Gastroesophageal sphincter (tissue), 4 donors: ENCODE results near the gene NFATC2IP. TPM values are rescaled to one million over a fixed set of nuclear protein-coding genes. Genes with fewer than 3 reads are reported as not detected.
A peak's percentile ranks its signal among the peaks of the same experiment; 100 is the strongest.

Source experiments
- ATAC-seq: fragments of 150-250 bp; one replicate; pipeline ENCODE4 v1.9.1; 2016; ENCODE audit warnings: mild to moderate bottlenecking, moderate library complexity
- H3K27ac ChIP-seq, 4 donors: fragments of 200-600 bp; sonication (generic) in 3 of 4; 1 replicate in 3 of 4; 2 replicates in 1 of 4; pipeline ENCODE4 v1.5.1; 2016 to 2019
- H3K27me3 ChIP-seq: fragments of 200-600 bp; sonication (generic); one replicate; pipeline ENCODE4 v1.5.1; 2019
- H3K36me3 ChIP-seq, 2 donors: fragments of 200-600 bp; sonication (generic); one replicate each; pipeline ENCODE4 v1.5.1; 2019; ENCODE audit warnings: control low read depth in 1 of 2
- H3K4me1 ChIP-seq, 3 donors: fragments of 200-600 bp; sonication (generic); 1 replicate in 2 of 3; 2 replicates in 1 of 3; pipeline ENCODE4 v1.5.1; 2016 to 2019; ENCODE audit warnings: control low read depth in 2 of 3
- H3K4me3 ChIP-seq, 2 donors: fragments of 200-600 bp; sonication (generic); one replicate each; pipeline ENCODE4 v1.5.1; 2019; ENCODE audit warnings: mild to moderate bottlenecking in 1 of 2, moderate library complexity in 1 of 2
- H3K9me3 ChIP-seq, 3 donors: fragments of 200-600 bp; sonication (generic); one replicate each; pipeline ENCODE4 v1.5.1; 2017 to 2019; ENCODE audit warnings: control low read depth in 2 of 3
- CTCF ChIP-seq, 4 experiments: fragments of 200-600 bp in 2 of 4; fragments of 450-650 bp in 2 of 4; sonication (generic) in 1 of 4; IDR thresholded peaks; one replicate each; pipeline ENCODE4 v1.5.1; 2017 to 2019; ENCODE audit warnings: antibody characterized with exemption in 4 of 4, mild to moderate bottlenecking in 2 of 4, moderate library complexity in 2 of 4
- EP300 ChIP-seq: sonication (generic); formaldehyde crosslinking; IDR thresholded peaks from one replicate; pipeline ENCODE4 v1.6.1; 2017; ENCODE audit warnings: antibody characterized with exemption, mild to moderate bottlenecking
- POLR2A ChIP-seq, 2 donors: fragments of 450-650 bp; IDR thresholded peaks; one replicate each; pipeline ENCODE4 v1.6.1; 2017; ENCODE audit warnings: antibody characterized with exemption in 2 of 2, mild to moderate bottlenecking in 2 of 2, moderate library complexity in 1 of 2
- POLR2AphosphoS5 ChIP-seq: sonication (generic); formaldehyde crosslinking; IDR thresholded peaks from one replicate; pipeline ENCODE4 v1.6.1; 2017; ENCODE audit warnings: antibody characterized with exemption
- WGBS, 2 donors: methylation state at CpG; one replicate each; pipeline ENCODE4 v1.1.5; 2018; ENCODE audit warnings: low coverage in 1 of 2; 5-methylcytosine and 5-hydroxymethylcytosine counted together
- total RNA-seq, 4 donors: library from RNA; depleted of rRNA; stranded (reverse); fragments of >200 nt; gene quantifications; one replicate each; pipeline ENCODE4 v1.1.0, GENCODE V29; 2016

NFATC2IP gene
- total RNA-seq, 4 donors from 2014 or later: 13.9 to 28.0 (median 22.8) TPM

GRCh38 chr16:28982949-28983348 is 32.2 kb downstream of the NFATC2IP start:
- no peak overlapping the region for H3K4me3 ChIP-seq
- no peak overlapping the region for H3K27ac ChIP-seq
- H3K27me3 ChIP-seq: no peaks in the 10 kb centered on the region
- no peak for TF ChIP-seq POLR2AphosphoS5
- no peak for TF ChIP-seq EP300
- TF ChIP-seq CTCF (IDR thresholded peaks at IDR 0.05): no peak
- TF ChIP-seq POLR2A (IDR thresholded peaks at IDR 0.05): no peak
- H3K9me3 ChIP-seq: peaks cover 0 to 13% (median 0%) of the 10 kb centered on the region in 3 donors
- no peak for ATAC-seq
- no peaks in the 10 kb centered on the region for H3K4me1 ChIP-seq
- WGBS, 2 donors: 60 to 100% methylated on average over 1 of the region's 11 CpGs
- H3K36me3 ChIP-seq: peaks cover 0 to 100% of the 10 kb centered on the region in 2 donors

- Histone ChIP-seq H3K27ac (peak overlapping the region in 1 of 4 donors; percentile 12), H3K4me1 (no peaks in the 10 kb centered on the region), H3K27me3 (no peaks in the 10 kb centered on the region), H3K9me3 (peaks cover 0 to 13% (median 0%) of the 10 kb centered on the region in 3 donors), H3K4me3 (no peak overlapping the region), H3K36me3 (peaks cover 0 to 100% of the 10 kb centered on the region in 2 donors)
- 93% methylated on average over 16 of the region's 18 CpGs; no CpG with 5 or more reads in 1 of the 2 donors for WGBS, 2 donors
- no peak for ATAC-seq
- TF ChIP-seq POLR2A (IDR thresholded peaks at IDR 0.05): no peak
- no peak for TF ChIP-seq POLR2AphosphoS5
- no peak for TF ChIP-seq EP300
- no peak for TF ChIP-seq CTCF (IDR thresholded peaks at IDR 0.05)
Observed at GRCh38 chr16:28983644-28984043, 32.9 kb downstream of the NFATC2IP start.

- H3K36me3 ChIP-seq: peaks cover 0 to 100% of the 10 kb centered on the region in 2 donors
- H3K9me3 ChIP-seq: peaks cover 0 to 13% (median 0%) of the 10 kb centered on the region in 3 donors
- H3K4me1 ChIP-seq: no peaks in the 10 kb centered on the region
- peak overlapping the region in 1 of 2 donors; percentile 10 for H3K4me3 ChIP-seq
- no peaks in the 10 kb centered on the region for H3K27me3 ChIP-seq
- no peak for ATAC-seq
- H3K27ac ChIP-seq: peak overlapping the region in 1 of 4 donors; percentile 12
- 100% methylated on average over 1 of the region's 12 CpGs; no CpG with 5 or more reads in 1 of the 2 donors for WGBS, 2 donors
- TF ChIP-seq EP300 (no peak), POLR2A (IDR thresholded peaks at IDR 0.05) (no peak), CTCF (IDR thresholded peaks at IDR 0.05) (no peak), POLR2AphosphoS5 (no peak)
Observed at GRCh38 chr16:28984091-28984490, 33.4 kb downstream of the NFATC2IP start.

- TF ChIP-seq EP300 (no peak), CTCF (IDR thresholded peaks at IDR 0.05) (no peak), POLR2AphosphoS5 (no peak), POLR2A (IDR thresholded peaks at IDR 0.05) (no peak)
- peak within 1 kb of the TSS in 1 of 4 donors; percentile 35 for H3K27ac ChIP-seq
- H3K4me1 ChIP-seq: no peaks in the 10 kb centered on the region
- no peaks in the 10 kb centered on the region for H3K27me3 ChIP-seq
- no CpG with 5 or more reads among the region's 24 CpGs for WGBS, 2 donors
- peak within 1 kb of the TSS in 1 of 2 donors; percentile 32 for H3K4me3 ChIP-seq
- peaks cover 0 to 100% of the 10 kb centered on the region in 2 donors for H3K36me3 ChIP-seq
- H3K9me3 ChIP-seq: peaks cover 0 to 13% (median 0%) of the 10 kb centered on the region in 3 donors
- ATAC-seq: no peak
Observed at GRCh38 chr16:28984619-28985135, 33.9 kb downstream of the NFATC2IP start, which contains the start of gene LAT. LAT (plus strand) TSS chr16:28985052; CDS start chr16:28985418, 366 bp downstream.
